ENCODE data around the gene FOXE1.

GRCh38 chr9:97866848-97867247 lies 13.8 kb downstream of the FOXE1 start:
- TF ChIP-seq CTCF (IDR thresholded peaks at IDR 0.05) (no peak), POLR2A (IDR thresholded peaks at IDR 0.05) (no peak)
